Spleen (tissue), 7 donors: ENCODE data around the gene COX4I2.

Experiments used
- CTCF ChIP-seq, 11 experiments: fragments of 200-600 bp in 7 of 11; fragments of 450-650 bp in 4 of 11; sonication (generic) in 4 of 11; IDR thresholded peaks in 8 of 11; conservative IDR thresholded peaks in 3 of 11; 1 replicate in 7 of 11; 2 replicates in 4 of 11; pipeline versions ENCODE4 v1.4.0 to v1.8.0; 2016 to 2021; ENCODE audit warnings: antibody characterized with exemption in 11 of 11, inconsistent platforms in 4 of 11, mild to moderate bottlenecking in 1 of 11
- POLR2A ChIP-seq, 3 donors: fragments of 450-650 bp; IDR thresholded peaks; one replicate each; pipeline ENCODE4 v1.5.1; 2017; ENCODE audit warnings: antibody characterized with exemption in 3 of 3, mild to moderate bottlenecking in 1 of 3
- POLR2AphosphoS5 ChIP-seq, 3 donors: sonication (generic); formaldehyde crosslinking; IDR thresholded peaks; one replicate each; pipeline ENCODE4 v1.5.1; 2017; ENCODE audit warnings: antibody characterized with exemption in 3 of 3
- donor health status: DM: no; HTN: no; CAD: no; lungs with moderate emphysema.
- donor health status: DM: no; HTN: no; CAD: no.
- donor health status: DM: no; HTN: no; CAD: no.

DNA sequence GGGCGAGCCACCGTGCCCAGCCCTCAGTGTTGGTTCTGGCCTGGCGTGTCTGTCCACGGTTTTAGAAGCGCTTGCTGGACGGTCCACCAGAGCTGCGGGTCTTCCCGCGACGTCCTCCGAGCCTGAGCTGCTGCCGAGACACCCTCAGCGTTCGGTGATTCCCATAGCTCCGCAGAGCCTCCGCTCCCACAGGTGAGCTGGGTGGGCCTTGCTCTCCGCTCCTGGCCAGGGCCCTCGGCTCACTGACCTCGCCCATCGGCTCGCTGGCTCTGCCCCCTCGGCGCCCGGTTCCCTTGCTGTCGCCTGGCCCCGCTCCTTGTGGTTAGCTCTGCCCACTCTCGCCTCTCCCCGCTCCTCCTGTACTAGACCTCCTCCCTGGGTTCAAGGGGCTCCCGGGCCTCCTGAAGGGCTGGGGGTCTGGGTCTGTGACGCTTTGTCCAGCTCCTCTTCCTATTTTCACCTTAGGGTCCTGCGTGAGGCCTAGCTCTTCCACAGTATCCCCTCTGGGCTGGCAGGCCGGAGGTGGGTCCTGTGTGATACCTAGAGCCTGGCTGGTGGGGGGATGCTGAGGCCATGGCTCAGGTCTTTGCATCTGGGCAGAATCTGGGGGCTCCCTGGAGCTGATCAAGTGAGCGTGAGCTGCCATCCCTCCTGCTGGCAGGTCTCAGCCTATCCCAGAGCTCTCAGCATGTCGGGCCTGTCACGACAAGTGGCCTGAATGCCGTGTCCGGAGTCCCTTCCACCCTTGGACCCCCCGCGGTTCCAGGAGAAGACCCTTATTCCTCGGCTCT lies 5.0 kb upstream of the COX4I2 start:
- no peak for TF ChIP-seq CTCF (IDR thresholded peaks at IDR 0.05 in 8 of 11, conservative IDR thresholded peaks at IDR 0.05 in 3 of 11)
- no peak for TF ChIP-seq POLR2AphosphoS5 (IDR thresholded peaks at IDR 0.05)
- no peak for TF ChIP-seq POLR2A (IDR thresholded peaks at IDR 0.05)
